Cardiac muscle cell (in vitro differentiated cells and primary cell): ENCODE measurements around the gene ACP3. TPM values are rescaled to one million over a fixed set of nuclear protein-coding genes. Genes with fewer than 3 reads are reported as not detected.

ENCODE experiments used
- DNase-seq, 2 donors: peaks; one replicate each; pipeline versions ENCODE4 v3.0.0 to v3.0.0-alpha.2; 2010 to 2017; ENCODE audit warnings: low read depth in 1 of 2, low spot score in 1 of 2
- H3K27ac ChIP-seq: fragments of 200-600 bp; sonication (generic); 2 replicates; pipeline ENCODE4 v1.5.1; 2016
- H3K27me3 ChIP-seq: fragments of 200-600 bp; sonication (generic); 2 replicates; pipeline ENCODE4 v1.6.0; 2016; ENCODE audit warnings: control low read depth
- H3K36me3 ChIP-seq: fragments of 200-600 bp; sonication (generic); 2 replicates; pipeline ENCODE4 v1.5.1; 2016; ENCODE audit warnings: control low read depth
- H3K4me1 ChIP-seq: fragments of 200-600 bp; sonication (generic); 2 replicates; pipeline ENCODE4 v1.8.1; 2017; ENCODE audit warnings: low read depth, mild to moderate bottlenecking, mixed run types
- H3K4me3 ChIP-seq: fragments of 200-600 bp; sonication (generic); 2 replicates; pipeline ENCODE4 v1.5.1; 2016; ENCODE audit warnings: mild to moderate bottlenecking
- H3K9me3 ChIP-seq: fragments of 200-600 bp; sonication (generic); 2 replicates; pipeline ENCODE4 v1.5.1; 2017; ENCODE audit warnings: low read depth, mild to moderate bottlenecking, control low read depth
- CTCF ChIP-seq: IDR thresholded peaks from 2 replicates; pipeline ENCODE4 v1.5.1; 2012; ENCODE audit warnings: low read depth, mild to moderate bottlenecking, low read length
- polyA plus RNA-seq: library from polyadenylated mRNA; unstranded; fragments of >200 nt; fragmentation: Nextera tagmentation; extraction: Ambion mirVana; gene quantifications from 2 replicates; pipeline ENCODE4 v1.2.1, GENCODE V29; 2016
- total RNA-seq: library from RNA; depleted of rRNA; stranded (reverse); fragments of >200 nt; gene quantifications from 2 replicates; pipeline ENCODE4 v1.2.3, GENCODE V29; 2016

The ACP3 gene
- total and polyA plus RNA-seq, 2 experiments from 2014 or later: 19.9 to 35.6 TPM

- TF ChIP-seq CTCF: no peak
- H3K4me3 ChIP-seq: peak overlapping the region; percentile 5
- peak overlapping the region; percentile 97 for H3K27ac ChIP-seq
- H3K27me3 ChIP-seq: no peaks in the 10 kb centered on the region
- H3K36me3 ChIP-seq: no peaks in the 10 kb centered on the region
- H3K9me3 ChIP-seq: no peaks in the 10 kb centered on the region
- peaks cover 54% of the 10 kb centered on the region for H3K4me1 ChIP-seq
- DNase-seq: peak; percentile 90 to 91
Measured at GRCh38 chr3:132283440-132283839, 33.8 kb upstream of the ACP3 start.

DNA sequence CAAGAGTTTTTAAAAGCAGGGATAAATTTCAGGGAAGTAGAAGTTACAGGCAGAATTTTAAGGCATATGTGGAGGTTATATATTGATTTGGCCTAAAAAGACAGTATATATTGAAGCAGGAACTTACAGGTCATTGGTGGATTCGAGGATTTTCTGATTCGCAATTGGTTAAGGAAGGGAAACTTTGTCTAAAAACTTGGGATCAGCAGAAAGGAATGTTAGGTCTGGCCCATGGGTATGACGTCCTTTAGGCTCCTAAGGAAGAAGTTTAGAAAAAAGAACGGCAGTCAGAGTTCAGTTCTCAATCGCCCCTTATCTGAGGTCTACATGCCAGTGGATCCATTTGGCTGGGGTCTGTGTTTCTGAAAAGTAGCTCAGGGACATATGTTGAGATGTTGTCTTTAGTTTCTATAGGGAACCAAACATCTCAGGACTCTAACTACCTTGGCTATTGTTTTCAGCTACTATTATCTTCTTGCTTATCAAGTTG is 33.2 kb upstream of the ACP3 start:
- no peak for TF ChIP-seq CTCF
- peak overlapping the region; percentile 5 for H3K4me3 ChIP-seq

DNA sequence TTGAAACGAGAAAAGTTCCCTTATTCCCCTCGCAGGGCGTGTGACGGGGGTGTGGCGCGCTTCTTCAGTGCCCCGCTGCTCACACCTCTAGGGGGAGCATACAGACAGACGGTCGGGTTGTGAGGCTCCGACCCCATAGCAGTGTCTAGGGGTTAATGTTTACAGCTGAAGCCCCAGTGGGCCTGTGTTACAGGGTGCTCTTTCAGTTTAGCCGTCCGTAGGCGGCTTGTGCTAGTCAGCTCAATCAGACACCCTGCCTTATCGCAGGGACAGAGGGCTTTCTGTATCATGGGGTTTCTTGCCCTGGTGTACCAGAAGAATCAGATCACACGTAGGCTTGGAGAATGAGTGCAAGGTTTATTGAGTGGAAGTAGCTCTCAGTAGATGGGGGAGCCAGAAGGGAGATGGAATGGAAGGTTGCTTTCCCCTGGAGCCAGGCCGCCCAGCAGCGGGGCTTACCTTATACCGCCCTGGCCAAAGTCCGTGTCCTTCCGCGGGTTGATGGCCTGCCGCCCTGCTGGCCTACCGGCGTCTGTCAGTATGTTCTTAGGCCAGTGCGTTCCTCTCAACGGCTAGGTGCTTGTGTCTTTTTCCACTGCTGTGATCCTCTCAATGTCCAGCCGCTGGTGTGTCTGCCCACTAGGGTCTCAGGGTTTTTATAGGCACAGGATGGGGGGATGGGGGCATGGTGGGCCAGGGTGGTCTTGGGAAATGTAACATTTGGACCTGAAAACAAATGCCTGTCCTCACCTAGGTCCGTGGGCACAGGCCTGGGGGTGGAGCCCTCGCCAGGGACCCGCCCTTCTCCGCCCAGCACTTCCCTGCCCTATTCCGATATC is 32.2 kb upstream of the ACP3 start:
- H3K27me3 ChIP-seq: no peaks in the 10 kb centered on the region
- no peaks in the 10 kb centered on the region for H3K9me3 ChIP-seq
- H3K36me3 ChIP-seq: no peaks in the 10 kb centered on the region
- peak in 1 of 2 donors; percentile 48 for DNase-seq
- no peak for TF ChIP-seq CTCF
- peak overlapping the region; percentile 97 for H3K27ac ChIP-seq
- H3K4me3 ChIP-seq: peak overlapping the region; percentile 5
- H3K4me1 ChIP-seq: peaks cover 54% of the 10 kb centered on the region

More for the DNA sequence above, 33.2 kb upstream of the ACP3 start:
- Histone ChIP-seq H3K4me1 (peaks cover 54% of the 10 kb centered on the region), H3K9me3 (no peaks in the 10 kb centered on the region), H3K27ac (peak overlapping the region; percentile 97), H3K36me3 (no peaks in the 10 kb centered on the region), H3K27me3 (no peaks in the 10 kb centered on the region)
- DNase-seq: peak; percentile 16 to 63

DNA sequence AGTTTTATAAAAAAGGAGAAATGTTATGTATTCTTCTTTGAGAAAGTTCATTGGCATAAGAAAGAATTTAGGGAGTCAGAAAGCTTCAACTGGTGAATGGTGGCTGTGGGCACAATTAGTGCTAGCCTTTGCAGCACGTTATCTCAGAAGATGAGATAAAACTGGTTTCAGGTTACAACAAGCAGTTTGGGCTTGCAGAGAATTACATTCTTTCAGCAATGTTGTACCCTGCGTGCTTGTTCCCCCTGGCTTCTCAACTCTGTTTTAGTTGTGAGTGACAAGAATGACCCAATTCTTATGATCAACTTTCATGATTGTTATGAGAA is 31.6 kb upstream of the ACP3 start:
- H3K36me3 ChIP-seq: no peaks in the 10 kb centered on the region
- H3K9me3 ChIP-seq: no peaks in the 10 kb centered on the region
- peak overlapping the region; percentile 5 for H3K4me3 ChIP-seq
- H3K27me3 ChIP-seq: no peaks in the 10 kb centered on the region
- peaks cover 54% of the 10 kb centered on the region for H3K4me1 ChIP-seq
- peak; percentile 28 to 79 for DNase-seq
- H3K27ac ChIP-seq: peak overlapping the region; percentile 97
- TF ChIP-seq CTCF: no peak

DNA sequence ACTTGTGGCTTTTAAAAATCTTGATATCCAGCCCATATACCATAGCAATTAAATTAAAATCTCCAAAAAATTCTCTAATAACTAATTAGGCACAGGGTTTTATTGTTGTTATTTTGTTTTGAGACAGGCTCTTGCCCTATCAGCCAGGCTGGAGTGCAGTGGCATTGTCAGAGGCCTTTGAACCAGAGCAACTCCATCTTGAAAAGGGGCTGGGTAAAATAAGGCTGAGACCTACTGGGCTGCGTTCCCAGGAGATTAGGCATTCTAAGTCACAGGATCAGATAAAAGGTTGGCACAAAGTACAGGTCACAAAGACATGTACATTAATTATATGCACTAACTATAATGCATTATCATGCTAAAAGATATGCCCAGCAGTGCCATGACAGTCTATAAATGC is 31.2 kb upstream of the ACP3 start:
- H3K27ac ChIP-seq: peak overlapping the region; percentile 97
- peaks cover 54% of the 10 kb centered on the region for H3K4me1 ChIP-seq
- no peak for DNase-seq
- H3K27me3 ChIP-seq: no peaks in the 10 kb centered on the region
- TF ChIP-seq CTCF: no peak
- no peak overlapping the region for H3K4me3 ChIP-seq
- H3K9me3 ChIP-seq: no peaks in the 10 kb centered on the region
- no peaks in the 10 kb centered on the region for H3K36me3 ChIP-seq
